HG03159 (cell line): ENCODE results near the gene MRPL1.
"Not testable (repeated sequence)": the region's sequence is repeated elsewhere in the genome, so short reads cannot be mapped to it uniquely, and the experiment has no call there.

Experiments
- ATAC-seq: cut with Tn5 transposase; IDR thresholded peaks from one replicate; pipeline ENCODE4 v1.9.1; 2021; ENCODE audit warnings: mild to moderate bottlenecking, moderate library complexity; ENCODE audit not compliant: unreplicated experiment

The MRPL1 gene

GRCh38 chr4:77849278-77849965, 13.2 kb upstream of the MRPL1 start:
- no peak for ATAC-seq

GRCh38 chr4:77852892-77853495, 9.6 kb upstream of the MRPL1 start:
- ATAC-seq, result peak; percentile 95

GRCh38 chr4:77854431-77855111, 8.1 kb upstream of the MRPL1 start:
- ATAC-seq, result no peak

GRCh38 chr4:77856152-77856551, 6.5 kb upstream of the MRPL1 start:
- ATAC-seq, result no peak

- ATAC-seq, result no peak
Observed at GRCh38 chr4:77859256-77859655, 3.4 kb upstream of the MRPL1 start.

GRCh38 chr4:77861495-77861894, 1.1 kb upstream of the MRPL1 start:
- ATAC-seq, result no peak

- not testable (repeated sequence) for ATAC-seq
Observed at GRCh38 chr4:77863341-77863740, 711 bp downstream of the MRPL1 start.

GRCh38 chr4:77865259-77865658, 2.6 kb downstream of the MRPL1 start:
- no peak for ATAC-seq

- no peak for ATAC-seq
Observed at GRCh38 chr4:77872723-77873445, 10.3 kb downstream of the MRPL1 start.

- ATAC-seq, result no peak
Observed at GRCh38 chr4:77877167-77877566, 14.5 kb downstream of the MRPL1 start.

GRCh38 chr4:77877771-77878565, 15.3 kb downstream of the MRPL1 start:
- no peak for ATAC-seq

GRCh38 chr4:77880784-77881183, 18.2 kb downstream of the MRPL1 start:
- no peak for ATAC-seq

GRCh38 chr4:77881460-77882295, 19.0 kb downstream of the MRPL1 start:
- ATAC-seq, result no peak

- ATAC-seq, result peak; percentile 73
Observed at GRCh38 chr4:77893451-77893850, 30.8 kb downstream of the MRPL1 start.

- ATAC-seq, result no peak
Observed at GRCh38 chr4:77899607-77900006, 37.0 kb downstream of the MRPL1 start.

- ATAC-seq, result no peak
Observed at GRCh38 chr4:77903186-77903585, 40.6 kb downstream of the MRPL1 start.

GRCh38 chr4:77905651-77906263, 43.1 kb downstream of the MRPL1 start:
- ATAC-seq, result no peak

GRCh38 chr4:77910676-77911075, 48.0 kb downstream of the MRPL1 start:
- ATAC-seq, result no peak

- ATAC-seq, result no peak
Observed at GRCh38 chr4:77911091-77911490, 48.5 kb downstream of the MRPL1 start.
